ENCODE measurements around the gene C1QTNF9. TPM values are rescaled to one million over a fixed set of nuclear protein-coding genes. Genes with fewer than 3 reads are reported as not detected.
"Not testable (repeated sequence)": the region's sequence is repeated elsewhere in the genome, so short reads cannot be mapped to it uniquely, and the experiment has no call there.

Gene C1QTNF9
- polyA plus RNA-seq, 3 donors = 0.23 to 0.85 (median 0.24) TPM

DNA sequence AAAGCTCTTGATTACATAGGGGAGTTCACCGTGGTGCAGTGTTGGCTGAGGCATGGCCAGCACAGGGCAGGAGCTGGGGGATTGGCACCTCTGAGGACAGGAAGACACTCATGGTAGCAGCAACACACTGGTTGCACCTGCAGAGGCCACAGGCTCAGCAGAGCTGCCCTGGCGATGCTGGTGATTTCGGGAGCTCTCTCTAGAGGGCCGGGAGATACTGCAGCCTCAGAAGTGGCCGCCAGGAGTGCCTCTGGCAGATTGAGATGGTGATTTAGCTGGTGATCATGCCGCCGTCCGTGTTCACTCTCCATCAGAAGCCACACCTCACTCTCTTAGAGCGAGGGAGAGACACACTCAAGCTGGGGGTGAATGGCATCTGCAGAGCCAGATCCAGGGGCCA, 49.9 kb downstream of the C1QTNF9 start:
- not testable (repeated sequence) for DNase-seq (ENCODE audit: low read depth in 3 of 3, low spot score in 2 of 3)

DNA sequence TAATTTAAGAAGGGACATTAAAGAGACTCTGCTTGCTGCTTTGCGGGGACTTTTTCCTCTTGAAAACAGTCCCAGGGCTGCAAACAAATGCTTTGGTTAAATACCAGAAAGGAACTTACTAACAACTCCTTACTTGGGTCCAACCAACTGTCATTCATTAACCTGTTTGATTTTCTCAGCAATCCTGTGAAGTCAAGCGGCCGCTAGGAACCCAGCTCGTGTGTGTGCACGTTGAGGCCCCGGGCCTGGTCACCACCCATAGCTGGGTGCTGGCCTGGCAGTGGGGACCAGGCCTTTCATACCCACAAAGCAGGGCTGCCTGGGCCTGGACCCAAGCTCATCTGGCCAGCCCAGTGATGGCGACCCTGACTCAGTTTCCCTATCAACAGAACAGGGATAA, 50.7 kb downstream of the C1QTNF9 start:
- DNase-seq (ENCODE audit: low read depth in 3 of 3, low spot score in 2 of 3) = peak in 1 of 3 donors; percentile 21

DNA sequence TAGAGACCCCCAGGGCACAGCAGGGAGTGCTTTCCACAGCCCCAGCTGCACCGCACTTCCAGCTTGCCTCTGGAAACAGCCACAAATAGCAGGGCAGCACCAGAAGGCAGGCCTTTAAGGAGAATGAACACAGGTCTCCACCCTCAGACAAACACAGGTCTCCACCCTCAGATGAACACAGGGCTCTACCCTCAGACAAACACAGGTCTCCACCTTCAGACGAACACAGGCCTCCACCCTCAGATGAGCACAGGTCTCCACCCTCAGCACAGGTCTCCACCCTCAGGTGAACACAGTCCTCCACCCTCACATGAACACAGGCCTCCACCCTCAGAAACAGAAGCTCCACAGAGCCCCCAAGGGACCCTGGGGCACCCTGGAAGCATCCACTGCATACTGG, 51.7 kb downstream of the C1QTNF9 start:
- no peak for DNase-seq (ENCODE audit: low read depth in 3 of 3, low spot score in 2 of 3)

DNA sequence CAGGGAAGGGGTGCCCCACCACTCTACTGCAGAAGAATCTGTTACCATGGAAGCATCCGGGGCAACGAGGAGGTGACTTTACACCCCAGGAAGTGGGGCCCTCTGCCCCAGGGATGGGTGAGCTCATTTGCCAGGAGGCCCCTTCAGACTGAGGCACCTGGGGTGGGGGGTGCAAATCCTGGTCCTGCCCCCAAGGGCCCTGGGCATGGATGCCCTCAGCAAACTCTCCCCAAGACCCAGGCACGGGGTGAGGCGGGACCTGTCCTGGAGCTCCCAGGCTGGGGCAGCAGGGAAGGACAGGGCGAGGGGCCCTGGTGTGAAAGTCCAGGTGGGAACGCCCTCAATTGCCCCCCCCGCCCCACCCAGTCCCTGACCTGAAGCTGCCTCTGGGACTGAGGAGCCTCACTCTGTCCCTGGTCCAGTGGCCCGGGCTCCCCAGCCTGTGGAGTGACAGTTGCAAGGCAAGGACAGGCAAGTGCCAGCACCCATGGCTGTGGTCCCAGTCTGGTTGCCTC, 52.5 kb downstream of the C1QTNF9 start:
- no peak for DNase-seq (ENCODE audit: low read depth in 3 of 3, low spot score in 2 of 3)

DNA sequence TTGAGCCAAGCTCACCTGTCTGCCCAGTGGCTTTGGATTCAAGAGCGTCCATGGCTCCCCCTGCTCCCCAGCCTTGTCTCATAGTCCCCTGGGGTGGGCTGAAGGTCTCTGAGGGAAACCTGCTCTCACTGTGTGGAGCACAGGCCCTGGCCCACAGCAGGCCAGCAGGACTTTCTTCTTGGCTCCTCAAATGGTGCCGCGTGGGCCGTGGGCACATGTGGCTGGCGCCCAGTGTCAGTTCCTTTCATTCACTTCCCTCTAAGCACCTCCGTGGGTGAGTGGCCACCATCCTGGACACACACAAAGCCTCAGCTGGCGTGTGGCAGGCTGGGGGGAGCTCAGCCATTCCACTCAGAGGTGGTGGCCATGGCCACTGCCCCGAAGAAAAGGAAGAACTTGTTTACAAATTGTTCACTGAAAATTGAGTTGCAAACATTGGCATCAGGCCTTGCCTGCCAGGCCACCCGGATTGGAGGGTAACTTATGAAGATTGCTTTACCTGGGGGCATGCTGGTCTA, 53.1 kb downstream of the C1QTNF9 start:
- no peak for DNase-seq (ENCODE audit: low read depth in 3 of 3, low spot score in 2 of 3)

DNA sequence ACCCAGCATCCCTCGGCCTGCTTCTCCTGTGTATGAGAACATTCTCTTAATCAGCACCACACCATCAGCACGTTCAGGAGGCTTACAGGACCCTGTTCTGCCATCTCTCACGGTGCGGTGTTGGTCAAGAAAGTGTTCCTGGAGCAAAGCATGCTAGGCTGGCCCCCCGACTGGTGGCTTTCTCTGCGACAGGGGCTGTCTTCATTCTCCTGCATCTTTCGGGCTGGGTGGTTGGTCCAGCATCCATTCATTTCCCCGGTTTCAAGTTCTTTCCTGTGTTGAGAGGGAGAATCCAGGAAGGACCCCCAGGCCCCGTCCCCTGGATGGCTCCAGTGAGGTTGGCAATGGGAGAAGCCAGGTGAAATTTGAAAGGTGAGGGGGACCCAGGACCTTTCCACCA, 55.8 kb downstream of the C1QTNF9 start:
- no peak for DNase-seq (ENCODE audit: low read depth in 3 of 3, low spot score in 2 of 3)

DNA sequence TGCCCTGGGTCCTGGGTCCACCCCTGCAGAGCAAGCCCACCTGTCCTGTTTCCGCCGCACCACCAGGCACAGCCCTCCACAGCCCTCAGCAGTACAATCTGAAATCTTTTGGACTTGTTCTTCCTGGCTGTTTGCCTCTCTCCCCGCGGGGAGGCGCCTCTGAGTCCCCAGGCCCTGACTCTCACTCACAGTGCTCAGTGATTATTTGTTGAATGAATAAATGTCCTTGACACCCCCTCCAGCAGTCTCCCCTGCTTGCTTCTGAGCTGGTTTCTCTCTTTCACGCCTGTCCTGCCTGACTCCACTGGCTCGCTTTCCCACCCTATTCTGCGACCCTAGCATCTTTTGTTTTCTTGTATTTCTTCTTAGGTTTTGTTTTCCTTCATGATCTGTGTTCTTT, 56.9 kb downstream of the C1QTNF9 start:
- not testable (repeated sequence) for DNase-seq (ENCODE audit: low read depth in 3 of 3, low spot score in 2 of 3)

DNA sequence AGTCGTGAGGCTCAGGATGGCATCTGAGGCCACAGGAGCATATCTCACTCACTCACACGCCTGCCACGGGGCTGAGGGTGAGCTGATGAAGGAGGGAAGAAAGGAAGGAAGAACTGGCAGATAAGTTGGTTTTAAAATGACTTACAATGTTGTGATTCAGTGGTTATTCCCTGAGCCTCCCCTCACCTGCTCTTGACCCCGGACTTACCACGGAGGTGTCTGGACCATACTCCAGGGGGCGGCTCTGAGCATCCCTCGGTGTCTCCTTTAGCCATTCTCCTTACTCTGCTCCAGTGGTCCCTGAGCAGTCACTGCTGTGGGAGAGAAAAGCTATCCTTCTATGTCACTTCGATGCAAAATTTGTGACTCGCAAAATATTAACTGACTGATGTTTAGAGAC, 61.9 kb downstream of the C1QTNF9 start:
- not testable (repeated sequence) for DNase-seq (ENCODE audit: low read depth in 3 of 3, low spot score in 2 of 3)

Other genes starting within 250 kb of the C1QTNF9 start
- 10 to 100 TPM; 52.4 to 58.5 (median 56.4) TPM for gene SPATA13, start 148.9 kb upstream of the C1QTNF9 start, polyA plus RNA-seq (ENCODE audit: insufficient read length in 3 of 3)
- 10 to 100 TPM; 39.8 to 49.5 (median 48.7) TPM for gene PARP4, start 203.2 kb downstream of the C1QTNF9 start, polyA plus RNA-seq (ENCODE audit: insufficient read length in 3 of 3)